ENCODE results near the gene OR6J1.
"Not testable (repeated sequence)": the region's sequence is repeated elsewhere in the genome, so short reads cannot be mapped to it uniquely, and the experiment has no call there.

Gene OR6J1

DNA sequence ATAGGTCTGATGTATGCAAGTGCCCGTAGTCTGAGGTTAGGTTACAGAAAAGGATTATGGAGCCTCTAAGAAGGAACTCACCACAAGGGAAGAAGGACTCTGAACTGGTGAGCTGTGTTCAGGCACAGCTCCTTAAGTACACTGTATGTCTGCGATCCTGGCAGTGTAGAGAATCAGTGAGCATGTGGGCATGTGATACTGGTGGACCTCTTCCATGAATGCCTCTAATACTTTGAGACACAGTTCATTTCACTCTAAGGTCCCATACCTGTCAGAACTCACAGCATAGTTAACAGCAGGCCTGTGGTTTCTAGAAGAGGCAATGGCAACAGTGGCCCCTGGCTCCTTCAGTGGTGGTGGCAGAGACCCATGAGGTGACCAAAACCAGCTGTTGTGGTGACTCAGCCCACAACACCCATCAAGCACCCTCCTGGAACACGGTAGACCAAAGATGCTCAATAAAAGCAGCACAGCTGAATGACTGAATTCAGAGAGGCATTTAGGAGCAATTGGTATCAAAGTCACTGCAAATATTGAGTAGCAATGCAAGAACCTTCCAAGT lies 6.9 kb upstream of the OR6J1 start:
- ATAC-seq (peak; percentile 57), DNase-seq (peak; percentile 14)

DNA sequence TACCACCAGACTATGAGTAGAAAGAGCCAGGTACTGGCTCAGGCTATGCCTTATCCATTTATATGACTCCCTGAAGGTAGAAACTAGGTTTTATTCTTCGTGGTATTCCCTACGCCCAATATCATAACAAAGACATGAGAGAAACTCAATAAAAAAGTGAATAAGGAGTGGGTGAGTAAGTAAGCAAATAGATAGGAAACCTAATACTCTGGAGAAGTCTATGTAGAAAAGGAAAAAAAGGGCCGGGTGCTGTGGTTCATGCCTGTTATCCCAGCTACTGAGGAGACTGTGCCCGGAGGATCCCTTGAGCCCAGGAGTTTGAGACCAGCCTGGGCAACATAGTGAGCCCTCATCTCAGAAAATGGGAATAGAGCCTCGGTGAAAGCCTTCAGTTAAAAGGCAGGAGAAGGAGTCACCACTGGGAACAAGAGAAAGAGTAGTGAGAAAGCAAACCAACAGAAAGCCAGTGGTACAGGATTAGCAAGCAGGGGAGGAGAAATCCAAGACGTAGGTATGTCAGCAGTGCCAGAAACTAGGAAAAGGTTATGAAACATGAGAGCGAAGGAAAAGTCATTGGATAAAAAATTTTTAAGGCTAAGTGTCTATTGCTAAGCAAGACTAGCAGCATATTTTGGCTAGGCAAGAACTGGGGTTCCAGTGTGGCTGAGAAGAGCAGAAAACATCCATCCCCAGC lies 6.0 kb upstream of the OR6J1 start:
- DNase-seq (no peak), ATAC-seq (no peak)

DNA sequence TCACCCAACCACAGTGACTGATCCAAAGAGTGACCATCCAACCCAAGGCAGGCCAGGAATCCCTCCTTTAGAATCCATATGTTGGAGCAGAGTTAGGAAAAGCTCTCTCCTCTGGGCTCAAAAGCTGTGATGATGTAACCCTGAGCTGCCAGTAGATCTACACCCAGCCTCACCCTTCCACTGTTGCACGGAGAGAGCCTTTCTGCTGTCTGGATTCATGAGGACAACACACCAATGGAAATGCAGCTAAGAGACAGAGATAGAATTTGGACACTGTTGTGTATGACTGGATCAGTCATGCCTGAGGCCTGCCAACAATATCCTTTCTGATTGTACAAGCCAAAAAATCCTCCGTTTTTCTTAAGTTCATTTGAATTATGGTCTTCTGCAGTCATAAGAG lies 4.4 kb upstream of the OR6J1 start:
- DNase-seq (no peak), ATAC-seq (no peak)

DNA sequence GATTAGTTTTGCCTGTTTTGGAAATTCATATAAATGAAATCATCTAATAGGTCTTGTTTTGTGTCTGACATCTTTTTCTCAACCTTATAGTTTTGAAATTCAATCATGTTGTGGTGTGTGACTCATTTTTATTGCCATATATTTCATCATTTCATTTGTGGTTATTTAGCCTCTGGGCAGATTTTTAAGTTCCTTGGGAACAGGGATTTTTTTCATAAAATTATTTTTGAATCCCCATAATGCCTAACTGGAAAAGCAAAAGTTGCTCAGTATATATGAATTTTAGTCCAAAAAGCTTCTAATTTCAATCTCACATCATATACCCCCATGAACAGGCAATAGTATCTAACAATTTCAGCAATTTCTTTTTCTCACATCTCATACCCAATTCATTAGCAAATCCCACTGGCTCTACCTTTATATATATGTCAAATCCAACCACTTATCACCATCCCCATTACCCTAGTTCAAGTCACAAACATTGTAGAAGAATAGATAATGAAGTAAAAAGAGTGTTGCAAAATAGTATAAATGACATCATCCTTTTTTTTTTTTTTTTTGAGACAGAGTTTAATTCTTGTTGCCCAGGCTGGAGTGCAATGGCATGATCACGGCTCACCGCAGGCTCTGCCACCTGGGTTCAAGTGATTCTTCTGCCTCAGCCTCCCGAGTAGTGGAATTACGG lies 2.6 kb upstream of the OR6J1 start:
- ATAC-seq: no peak
- no peak for DNase-seq

DNA sequence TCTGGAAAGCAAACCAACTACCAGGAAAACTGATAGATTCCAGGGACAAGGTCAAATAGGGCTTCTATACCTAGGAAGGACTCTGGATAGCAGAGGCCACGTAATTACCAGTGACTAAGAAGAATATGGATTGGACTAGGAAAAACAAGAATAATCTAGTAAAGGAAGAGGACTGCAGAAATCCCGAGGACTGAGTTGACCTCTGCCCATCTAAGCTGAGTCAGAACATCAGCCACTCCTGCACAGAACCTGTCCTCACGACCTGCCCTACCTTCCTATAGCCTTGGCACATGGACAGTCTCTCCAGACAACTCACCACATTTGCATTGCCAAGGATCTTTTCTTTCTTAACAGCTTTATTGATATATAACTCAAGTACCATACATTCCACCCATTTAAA lies 2.3 kb downstream of the OR6J1 start:
- DNase-seq (no peak), ATAC-seq (no peak)

DNA sequence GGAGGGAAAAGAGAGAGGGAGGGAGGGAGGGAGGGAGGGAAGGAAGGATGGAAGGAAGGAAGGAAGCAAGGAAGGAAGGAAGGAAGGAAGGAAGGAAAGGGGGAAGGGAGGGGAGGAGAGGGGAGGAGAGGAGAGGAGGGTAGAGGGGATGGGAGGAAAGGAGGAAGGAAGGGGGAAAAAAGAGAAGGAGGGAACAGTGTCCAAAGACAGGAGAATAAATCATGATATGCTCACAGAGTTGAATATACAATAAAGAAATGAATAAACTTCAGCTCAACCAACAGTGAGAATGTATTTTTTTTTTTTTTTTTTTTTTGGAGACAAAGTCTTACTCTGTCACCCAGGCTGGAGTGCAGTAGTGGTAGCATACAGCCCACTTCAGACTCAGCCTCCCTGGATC lies 4.0 kb downstream of the OR6J1 start:
- ATAC-seq (no peak), DNase-seq (no peak)

DNA sequence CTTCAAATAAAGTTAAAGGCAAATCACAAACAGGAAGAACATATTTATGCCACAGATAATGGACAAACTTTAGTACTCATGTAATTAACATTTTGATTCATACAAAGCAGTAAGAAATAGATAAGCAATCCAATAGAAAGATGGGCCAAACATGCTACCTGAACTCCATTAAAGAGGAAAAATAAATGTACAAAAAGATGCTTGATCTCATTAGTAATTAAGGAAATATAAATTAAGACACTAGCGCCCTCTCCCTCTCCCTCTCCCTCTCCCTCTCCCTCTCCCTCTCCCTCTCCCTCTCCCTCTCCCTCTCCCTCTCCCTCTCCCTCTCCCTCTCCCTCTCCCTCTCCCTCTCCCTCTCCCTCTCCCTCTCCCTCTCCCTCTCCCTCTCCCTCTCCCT lies 8.2 kb downstream of the OR6J1 start:
- DNase-seq, ATAC-seq: not testable (repeated sequence)

DNA sequence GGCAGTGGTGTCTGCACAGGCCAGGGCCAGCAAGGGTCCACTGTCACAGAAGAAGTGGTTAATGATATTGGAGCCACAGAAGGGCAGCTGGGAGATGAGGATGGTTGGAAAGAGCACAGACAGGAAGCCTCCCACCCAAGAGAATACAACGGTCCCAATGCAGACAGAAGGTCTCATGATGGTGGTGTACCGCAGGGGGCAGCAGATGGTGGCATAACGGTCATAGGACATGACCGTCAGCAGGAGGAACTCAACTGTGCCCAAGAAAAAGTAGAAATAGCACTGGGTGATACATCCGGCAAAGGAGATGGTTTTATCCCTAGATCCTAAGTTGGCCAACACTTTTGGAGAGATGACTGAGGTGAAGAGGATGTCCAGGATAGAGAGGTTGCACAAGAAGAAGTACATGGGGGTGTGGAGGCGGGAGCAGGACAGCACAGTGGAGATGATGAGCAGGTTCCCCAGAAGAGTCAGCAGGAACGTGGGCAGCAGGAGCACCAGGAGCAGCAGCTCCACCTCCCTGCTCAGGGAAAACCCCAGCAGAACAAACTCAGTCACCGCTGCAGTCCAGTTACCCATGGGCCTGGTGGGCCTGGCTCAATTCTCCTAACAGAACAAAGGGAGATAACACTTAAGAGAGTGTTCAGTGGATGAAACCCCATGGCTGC lies 9.8 kb downstream of the OR6J1 start:
- DNase-seq: no peak
- no peak for ATAC-seq

DNA sequence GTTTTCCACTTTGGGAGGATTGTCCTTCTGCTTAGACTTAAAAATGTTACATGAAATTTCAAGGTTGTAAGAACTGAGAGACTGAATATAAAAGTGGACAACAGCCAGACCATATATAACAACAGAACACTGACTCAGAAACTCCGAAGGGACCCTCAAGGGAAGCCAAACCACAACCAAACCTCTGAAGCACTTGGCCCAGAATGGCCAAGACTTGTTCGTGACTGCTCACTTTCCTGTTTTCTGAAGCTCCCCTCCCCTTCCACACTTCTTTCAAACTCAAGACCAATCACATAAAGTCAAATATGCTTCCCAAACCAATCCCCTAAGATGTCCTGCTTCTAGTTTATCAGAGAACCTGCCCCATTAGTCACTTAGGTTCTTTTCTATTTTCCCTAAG lies 13.7 kb downstream of the OR6J1 start:
- ATAC-seq: no peak
- DNase-seq: no peak

DNA sequence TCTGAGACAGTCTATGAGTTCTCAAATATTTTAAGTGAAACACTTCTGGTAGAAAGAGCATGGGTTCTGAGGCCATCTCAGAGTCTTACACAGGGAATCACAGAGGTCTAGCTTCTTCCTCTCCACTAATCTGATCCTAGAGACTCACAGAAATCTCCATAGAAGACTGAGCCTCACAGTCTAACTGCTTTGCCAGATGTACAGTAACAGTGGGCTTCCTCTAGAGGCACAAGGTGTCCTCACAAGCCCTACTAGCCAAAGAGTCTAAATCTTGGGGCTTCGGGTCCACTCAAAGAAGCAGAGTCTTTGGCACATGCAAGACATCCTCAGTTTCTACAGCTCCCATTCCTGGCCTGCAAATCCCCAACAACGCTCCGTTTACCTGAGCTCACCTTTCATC lies 14.1 kb downstream of the OR6J1 start:
- no peak for DNase-seq
- no peak for ATAC-seq

DNA sequence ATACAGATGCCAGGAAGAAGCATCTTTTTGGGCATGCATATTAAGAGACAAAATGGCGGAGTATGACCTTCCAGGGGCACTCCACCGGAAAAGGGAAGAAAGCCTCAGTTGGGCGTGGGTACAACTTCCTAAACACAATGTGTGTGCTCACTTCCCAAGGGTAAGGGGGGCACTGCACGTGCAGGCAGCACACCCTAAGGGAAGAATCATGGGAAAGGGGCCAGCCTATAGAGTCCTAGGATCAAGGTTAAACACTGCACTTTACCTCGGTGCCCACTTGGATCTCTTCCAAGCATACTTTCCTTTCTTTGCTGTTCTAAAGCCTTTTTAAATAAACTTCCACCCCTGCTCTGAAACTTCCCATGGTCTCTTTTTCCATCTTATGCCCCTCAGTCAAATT lies 14.8 kb downstream of the OR6J1 start:
- ATAC-seq (no peak), DNase-seq (no peak)

DNA sequence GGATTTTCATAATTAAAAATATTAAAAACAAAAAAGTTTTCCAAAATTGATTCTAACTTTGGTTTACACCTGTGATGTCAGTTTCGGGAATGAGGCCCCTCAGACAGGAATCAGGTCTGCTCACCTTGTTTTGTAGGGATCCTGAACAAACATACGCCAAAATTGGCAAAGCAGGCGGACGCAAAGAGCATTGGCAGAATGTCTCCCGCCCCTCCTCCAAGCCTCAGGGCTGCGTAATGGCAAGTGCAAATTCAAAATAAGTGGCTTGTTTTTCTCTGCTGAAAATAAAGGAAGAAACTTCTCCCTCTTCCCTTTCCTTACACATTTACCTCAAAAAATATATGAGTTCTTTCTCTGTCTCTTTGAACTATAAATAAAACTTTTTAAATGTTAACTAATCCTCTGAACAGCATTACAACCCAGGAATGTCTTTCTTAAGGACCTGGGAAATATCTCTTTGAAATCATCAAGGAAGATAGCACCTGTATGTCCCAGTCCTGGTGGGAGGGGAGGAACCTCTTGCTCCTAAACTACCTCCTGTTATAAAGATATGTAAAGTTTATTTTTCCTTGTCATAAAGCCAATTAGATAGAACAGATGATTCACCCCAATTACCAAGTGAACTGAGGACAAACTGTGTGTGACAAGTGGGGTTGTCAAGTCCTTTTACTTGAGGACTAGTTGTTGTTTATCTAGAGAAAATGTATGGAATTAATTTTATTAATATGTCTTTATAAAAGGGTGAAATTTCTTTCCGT lies 16.5 kb downstream of the OR6J1 start:
- DNase-seq (no peak), ATAC-seq (no peak)

DNA sequence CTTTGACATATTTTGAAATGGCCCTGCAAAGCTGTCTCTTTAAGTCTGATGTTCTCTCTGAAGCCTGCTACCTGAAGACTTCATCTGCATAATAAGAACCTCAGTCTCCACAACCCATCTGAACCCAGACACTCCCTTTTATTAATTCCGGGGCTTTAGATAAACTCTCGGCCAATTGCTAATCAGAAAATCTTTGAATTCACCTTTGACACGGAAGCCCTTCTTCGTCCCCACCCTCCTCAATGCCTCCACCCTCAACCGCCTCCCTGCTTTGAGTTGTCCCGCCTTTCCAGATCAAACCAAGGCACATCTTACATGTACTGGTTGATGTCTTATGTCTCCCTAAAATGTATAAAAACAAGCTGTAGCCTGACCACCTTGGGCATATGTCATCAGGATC lies 17.6 kb downstream of the OR6J1 start:
- no peak for ATAC-seq
- no peak for DNase-seq

DNA sequence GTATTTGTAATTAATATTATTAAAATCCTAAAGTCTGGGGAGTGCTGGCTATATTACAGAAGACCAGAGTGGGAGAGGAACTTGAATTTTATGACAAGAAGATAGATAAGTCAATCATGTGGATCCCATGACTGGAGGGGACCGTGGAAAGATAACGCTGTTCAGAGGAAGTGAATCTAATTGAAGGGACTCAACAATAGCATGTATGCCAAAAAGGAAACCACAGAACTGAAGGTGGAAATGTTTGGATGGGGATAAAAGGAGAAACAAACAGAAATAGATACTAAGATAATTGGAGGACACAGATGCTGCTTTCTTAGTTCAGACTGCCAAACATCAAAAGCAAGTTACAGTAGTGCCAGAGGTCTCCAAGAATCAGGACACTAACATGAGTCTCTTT lies 21.1 kb downstream of the OR6J1 start:
- DNase-seq: no peak
- no peak for ATAC-seq

DNA sequence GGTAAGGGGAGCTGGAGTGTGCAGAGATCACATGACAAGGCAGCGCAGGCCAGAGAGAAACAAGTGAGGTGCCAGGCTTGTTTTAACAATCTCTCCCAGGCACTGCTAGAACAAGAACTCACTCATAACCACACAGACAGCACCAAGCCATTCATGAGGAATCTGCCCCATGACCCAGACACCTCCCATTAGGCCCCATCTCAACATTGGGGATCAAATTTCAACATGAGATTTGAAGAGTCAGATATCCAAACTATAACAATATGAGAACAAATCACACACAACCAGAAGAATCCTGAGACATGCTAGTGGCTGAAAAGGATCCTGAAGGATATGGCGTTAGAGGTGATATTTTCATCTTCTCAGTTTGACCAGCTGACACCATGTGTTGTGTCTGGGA lies 21.9 kb downstream of the OR6J1 start:
- DNase-seq (no peak), ATAC-seq (no peak)

DNA sequence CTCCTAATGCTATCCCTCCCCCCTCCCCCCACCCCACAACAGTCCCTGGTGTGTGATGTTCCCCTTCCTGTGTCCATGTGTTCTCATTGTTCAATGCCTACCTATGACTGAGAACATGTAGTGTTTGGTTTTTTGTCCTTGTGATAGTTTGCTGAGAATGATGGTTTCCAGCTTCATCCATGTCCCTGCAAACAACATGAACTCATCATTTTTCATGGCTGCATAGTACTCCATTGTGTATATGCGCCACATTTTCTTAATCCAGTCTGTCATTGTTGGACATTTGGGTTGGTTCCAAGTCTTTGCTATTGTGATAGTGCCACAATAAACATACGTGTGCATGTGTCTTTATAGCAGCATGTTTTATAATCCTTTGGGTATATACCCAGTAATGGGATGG lies 28.4 kb downstream of the OR6J1 start:
- DNase-seq, ATAC-seq: not testable (repeated sequence)

DNA sequence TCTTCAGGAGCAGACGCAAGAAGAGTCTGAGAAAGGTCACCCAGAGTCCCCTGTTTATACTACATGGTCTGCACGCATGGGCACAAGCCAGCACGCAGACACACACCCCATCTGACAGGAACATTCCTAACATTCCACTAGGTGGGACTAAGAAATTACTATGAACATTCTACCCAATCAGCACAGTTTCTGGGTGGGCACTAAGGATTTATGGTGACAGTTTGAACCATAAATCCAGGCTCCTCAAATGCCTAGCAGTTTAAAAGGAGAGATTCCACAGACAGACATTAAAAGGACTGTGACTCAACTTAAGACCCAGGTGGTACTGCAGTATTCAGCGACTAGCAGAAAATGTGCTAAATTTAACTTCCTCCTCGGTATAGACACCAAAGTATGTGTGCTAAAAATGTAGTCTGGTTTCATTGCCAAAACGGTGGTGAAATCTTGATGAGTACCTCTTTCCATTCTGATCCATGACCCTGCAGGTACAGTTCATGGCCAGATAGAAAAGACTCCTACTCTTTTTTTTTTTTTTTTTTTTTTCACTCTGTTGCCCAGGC lies 29.8 kb downstream of the OR6J1 start:
- no peak for ATAC-seq
- no peak for DNase-seq

DNA sequence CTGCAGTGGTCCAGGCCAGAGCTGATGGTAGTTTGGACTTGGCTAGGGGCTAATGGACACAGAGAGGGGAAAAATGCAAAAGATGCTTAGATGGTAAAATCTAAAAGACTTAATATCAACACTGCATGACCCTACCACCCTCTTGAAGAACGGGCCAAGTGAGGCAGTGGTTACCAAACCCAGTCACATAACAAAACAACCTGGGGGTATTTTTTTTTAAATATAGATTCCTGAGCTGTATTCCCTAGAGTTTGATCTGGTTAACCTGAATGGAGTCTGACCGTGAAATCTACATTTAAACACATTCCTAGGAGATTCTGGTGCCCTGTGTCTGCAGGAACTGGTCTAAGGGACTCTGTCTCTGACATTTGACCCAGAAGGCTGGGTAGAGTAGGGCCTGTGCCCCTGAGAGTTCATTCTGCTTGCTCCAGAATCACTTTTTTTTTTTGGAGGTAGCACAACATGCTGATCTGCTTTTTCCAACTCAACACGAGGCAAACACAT lies 30.4 kb downstream of the OR6J1 start:
- DNase-seq (no peak), ATAC-seq (no peak)

DNA sequence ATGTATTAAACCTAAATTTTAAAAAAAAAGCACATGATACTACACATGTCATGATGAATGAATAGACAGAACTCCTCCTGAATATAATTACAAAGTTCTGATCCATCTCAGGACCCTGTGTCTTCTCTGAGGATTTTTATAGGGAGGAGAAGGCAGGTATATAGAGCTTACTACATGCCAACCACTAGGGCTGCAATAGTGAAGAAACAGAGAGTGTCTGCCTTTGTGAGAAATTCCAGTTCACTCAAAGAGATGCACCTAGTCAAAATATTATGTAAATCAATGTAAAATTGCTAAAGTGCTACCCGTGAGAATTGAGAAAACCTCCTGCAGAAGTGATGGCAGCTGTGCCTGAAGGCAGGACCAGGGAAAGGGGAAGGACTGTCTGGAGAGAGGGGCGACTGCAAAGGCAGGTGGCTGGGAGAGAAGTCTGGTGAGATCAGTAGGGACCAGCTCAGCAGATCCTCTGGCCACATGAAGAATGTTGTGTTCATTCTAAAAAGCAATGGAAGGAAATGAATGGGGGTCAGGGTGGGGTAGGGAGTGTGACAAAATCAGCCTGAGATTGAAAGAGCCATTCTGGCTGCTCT lies 31.0 kb downstream of the OR6J1 start:
- no peak for DNase-seq
- ATAC-seq: no peak

DNA sequence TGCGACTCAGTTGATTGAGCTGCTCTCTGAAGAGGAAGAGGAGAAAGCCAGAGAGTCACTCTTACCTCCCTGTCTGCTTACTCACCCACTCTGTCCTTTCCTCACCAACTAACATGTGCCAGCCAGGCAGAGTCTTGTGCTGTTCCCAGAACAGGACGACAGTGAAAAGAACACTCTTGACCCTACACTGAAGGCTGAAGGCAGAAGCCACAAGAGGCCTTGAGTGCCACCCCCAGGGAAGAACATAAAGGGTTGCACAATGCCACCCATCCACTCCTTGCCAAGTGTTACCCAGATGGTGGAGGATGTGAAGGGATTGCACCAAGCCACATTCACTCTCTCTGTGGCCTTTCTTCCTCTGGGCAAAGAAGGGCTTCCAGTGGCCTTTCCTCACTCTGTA lies 33.2 kb downstream of the OR6J1 start:
- DNase-seq (no peak), ATAC-seq (peak; percentile 14)

DNA sequence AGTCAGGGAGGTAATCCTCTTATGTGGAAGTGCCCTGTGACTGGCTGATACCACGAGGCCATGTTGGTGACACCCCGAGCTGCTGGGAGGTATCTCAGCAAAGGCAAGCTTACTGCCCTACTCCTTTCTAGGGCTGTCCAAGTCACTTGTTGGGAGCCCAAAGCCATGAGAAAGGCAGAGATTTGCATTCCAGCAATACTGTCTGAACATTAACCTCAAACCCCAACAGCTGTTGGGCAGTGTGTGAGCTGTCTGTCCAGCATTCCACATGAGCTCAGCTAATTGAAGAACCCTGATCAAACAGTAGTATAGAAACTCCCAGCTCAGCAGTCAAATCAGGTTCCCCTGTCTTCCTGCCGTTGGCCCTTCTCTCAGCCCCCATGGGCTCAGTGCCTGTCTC lies 36.9 kb downstream of the OR6J1 start:
- DNase-seq: no peak
- ATAC-seq: no peak

DNA sequence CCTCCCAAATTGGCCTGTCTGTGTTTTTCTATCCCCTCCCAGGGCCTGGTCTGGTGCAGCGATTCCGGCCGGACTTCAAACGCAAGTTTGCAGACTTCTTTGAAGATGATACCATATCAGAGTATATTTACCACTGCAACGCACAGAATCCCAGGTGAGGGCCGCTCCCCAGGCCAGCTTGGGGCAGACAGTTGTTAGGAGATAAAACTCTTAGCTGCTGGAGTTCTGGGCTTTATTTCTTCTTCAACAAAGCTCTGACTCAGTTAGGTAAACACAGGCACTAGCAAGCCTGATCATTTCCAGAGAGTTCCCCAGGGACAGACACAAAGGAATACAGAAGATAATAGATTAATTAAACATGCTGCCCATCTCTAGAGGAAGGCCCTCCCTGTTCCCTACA lies 37.8 kb downstream of the OR6J1 start:
- DNase-seq (no peak), ATAC-seq (no peak)
